ENCODE measurements around the gene ADAMTS17. TPM values are rescaled to one million over a fixed set of nuclear protein-coding genes. Genes with fewer than 3 reads are reported as not detected.

Gene ADAMTS17
- total RNA-seq, 1 donor from 2014 or later: 1.5 TPM

DNA sequence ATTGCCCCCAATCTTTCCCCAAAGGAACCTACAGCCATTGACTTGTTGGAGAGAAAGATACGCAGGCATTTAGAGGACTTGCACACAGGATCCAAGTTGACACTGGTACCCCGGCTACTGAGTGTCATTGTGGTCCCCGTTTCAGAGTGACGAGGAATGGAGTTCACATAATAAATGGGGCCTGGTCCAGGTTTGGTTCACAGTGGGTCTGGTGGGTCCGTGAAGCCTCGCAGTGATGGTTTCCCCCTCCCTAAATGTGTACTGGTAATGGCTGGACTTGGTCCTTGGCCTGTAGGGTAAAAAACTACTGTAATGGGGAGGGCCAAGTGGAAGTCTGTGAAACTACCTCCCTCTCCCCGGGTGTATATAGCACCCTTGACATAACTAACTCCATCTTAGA, 376.4 kb downstream of the ADAMTS17 start:
- H3K4me3 Mint-ChIP-seq (ENCODE audit: unreplicated experiment): no peak overlapping the region
- H3K4me1 Mint-ChIP-seq (ENCODE audit: unreplicated experiment): no peaks in the 10 kb centered on the region
- no peak overlapping the region for H3K27ac Mint-ChIP-seq (ENCODE audit: unreplicated experiment)
- TF ChIP-seq CTCF (IDR thresholded peaks at IDR 0.05): no peak
- H3K27me3 Mint-ChIP-seq (ENCODE audit: unreplicated experiment): peaks cover 6% of the 10 kb centered on the region
- H3K9me3 Mint-ChIP-seq (ENCODE audit: unreplicated experiment): no peaks in the 10 kb centered on the region
- no peaks in the 10 kb centered on the region for H3K36me3 Mint-ChIP-seq (ENCODE audit: unreplicated experiment)
- no peak for DNase-seq (ENCODE audit: extremely low spot score, unreplicated experiment)

DNA sequence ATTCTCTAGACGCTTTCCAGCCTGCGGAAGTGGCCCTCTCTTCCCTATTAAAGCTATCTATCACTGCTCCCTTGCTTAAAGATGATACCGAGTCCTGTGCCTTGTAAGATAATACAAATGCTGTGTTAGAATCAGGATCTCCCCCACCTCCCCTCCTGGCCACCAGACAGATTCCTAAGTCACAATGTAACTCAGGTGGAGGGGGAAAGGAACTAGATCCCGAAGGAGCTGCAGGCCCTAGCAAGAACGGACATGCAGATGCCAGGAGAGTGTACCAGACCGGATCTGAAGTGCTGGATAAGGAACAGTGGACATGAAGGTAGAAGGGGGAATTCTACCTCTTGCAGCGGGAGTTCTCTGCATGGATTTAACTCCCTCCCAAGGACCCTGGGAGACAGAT, 377.8 kb downstream of the ADAMTS17 start:
- H3K4me1 Mint-ChIP-seq (ENCODE audit: unreplicated experiment): no peaks in the 10 kb centered on the region
- H3K27me3 Mint-ChIP-seq (ENCODE audit: unreplicated experiment): peaks cover 12% of the 10 kb centered on the region
- DNase-seq (ENCODE audit: extremely low spot score, unreplicated experiment): peak; percentile 56
- H3K4me3 Mint-ChIP-seq (ENCODE audit: unreplicated experiment): no peak overlapping the region
- H3K36me3 Mint-ChIP-seq (ENCODE audit: unreplicated experiment): no peaks in the 10 kb centered on the region
- TF ChIP-seq CTCF (IDR thresholded peaks at IDR 0.05): no peak
- H3K27ac Mint-ChIP-seq (ENCODE audit: unreplicated experiment): no peak overlapping the region
- no peaks in the 10 kb centered on the region for H3K9me3 Mint-ChIP-seq (ENCODE audit: unreplicated experiment)

DNA sequence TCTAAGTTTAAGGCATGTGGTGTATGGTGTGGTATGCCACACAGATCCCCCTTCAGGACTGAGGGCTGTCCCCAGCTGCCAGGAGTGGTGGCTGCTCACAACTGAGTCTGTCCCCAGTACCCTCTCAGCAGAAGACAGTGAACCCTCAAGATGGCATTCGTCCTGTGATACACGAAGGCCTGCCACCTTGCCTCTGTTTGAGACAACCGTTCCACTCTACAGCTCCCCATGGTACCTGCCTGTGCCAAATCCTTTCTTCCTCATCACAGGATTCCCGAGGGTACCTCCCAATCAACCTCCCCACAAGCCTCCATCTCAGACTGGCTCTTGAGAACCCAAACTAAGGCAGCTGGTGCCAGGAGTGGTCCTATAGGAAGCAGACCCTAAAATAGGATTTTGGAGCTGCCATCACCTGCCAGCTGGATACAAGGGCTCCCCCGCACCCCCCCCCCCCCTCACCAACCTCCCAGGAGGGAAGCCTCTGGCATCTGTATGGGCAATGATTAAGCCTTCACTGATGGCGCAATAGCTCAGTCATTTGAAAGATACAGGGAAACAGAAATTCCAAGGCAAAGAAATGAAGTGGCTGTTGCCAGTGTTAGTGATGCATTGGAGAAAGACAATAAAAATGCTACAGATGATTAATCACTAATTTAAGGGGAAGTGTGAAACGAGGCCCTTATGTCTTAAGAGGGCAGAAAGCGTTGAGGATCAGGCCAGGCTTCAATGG, 378.5 kb downstream of the ADAMTS17 start:
- Mint-ChIP-seq H3K4me3 (ENCODE audit: unreplicated experiment) (no peak overlapping the region), H3K27ac (ENCODE audit: unreplicated experiment) (no peak overlapping the region), H3K36me3 (ENCODE audit: unreplicated experiment) (no peaks in the 10 kb centered on the region), H3K4me1 (ENCODE audit: unreplicated experiment) (peaks cover 3% of the 10 kb centered on the region), H3K9me3 (ENCODE audit: unreplicated experiment) (no peaks in the 10 kb centered on the region), H3K27me3 (ENCODE audit: unreplicated experiment) (peaks cover 15% of the 10 kb centered on the region)
- TF ChIP-seq CTCF (IDR thresholded peaks at IDR 0.05): no peak
- peak; percentile 44 for DNase-seq (ENCODE audit: extremely low spot score, unreplicated experiment)

DNA sequence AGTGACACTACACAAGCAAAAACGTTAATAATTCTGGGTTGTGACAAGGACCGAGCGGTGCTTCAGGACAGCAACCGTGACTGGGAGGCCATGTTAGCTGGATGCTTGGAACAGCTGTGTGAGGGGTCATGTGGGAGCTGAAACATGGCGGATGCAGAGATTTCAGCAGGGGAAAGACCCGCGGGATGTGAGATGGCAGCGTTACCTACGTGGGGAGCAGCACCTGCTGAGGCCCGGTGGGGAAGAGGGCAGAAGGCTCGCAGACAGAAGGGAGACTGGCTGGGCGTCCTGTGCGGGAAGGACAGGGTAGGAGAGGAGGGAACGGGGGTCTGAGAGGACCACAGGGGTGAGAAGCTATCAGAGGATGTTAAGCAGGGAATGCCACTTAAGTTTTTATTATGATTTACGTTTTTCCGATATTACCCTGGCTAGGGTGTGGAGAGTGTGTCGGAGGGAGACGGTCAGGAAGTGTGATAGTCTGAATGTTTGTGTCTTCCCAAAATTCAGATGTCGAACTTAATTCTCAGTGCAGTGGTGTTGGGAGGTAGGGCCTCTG, 379.7 kb downstream of the ADAMTS17 start:
- peak; percentile 79 for DNase-seq (ENCODE audit: extremely low spot score, unreplicated experiment)
- Mint-ChIP-seq H3K4me3 (ENCODE audit: unreplicated experiment) (no peak overlapping the region), H3K27ac (ENCODE audit: unreplicated experiment) (no peak overlapping the region), H3K27me3 (ENCODE audit: unreplicated experiment) (peaks cover 17% of the 10 kb centered on the region), H3K4me1 (ENCODE audit: unreplicated experiment) (peaks cover 5% of the 10 kb centered on the region), H3K36me3 (ENCODE audit: unreplicated experiment) (no peaks in the 10 kb centered on the region), H3K9me3 (ENCODE audit: unreplicated experiment) (no peaks in the 10 kb centered on the region)
- no peak for TF ChIP-seq CTCF (IDR thresholded peaks at IDR 0.05)

GRCh38 chr15:99961011-99961441, 380.7 kb downstream of the ADAMTS17 start:
- peak; percentile 80 for DNase-seq (ENCODE audit: extremely low spot score, unreplicated experiment)
- Mint-ChIP-seq H3K27ac (ENCODE audit: unreplicated experiment) (no peak overlapping the region), H3K36me3 (ENCODE audit: unreplicated experiment) (no peaks in the 10 kb centered on the region)

More at GRCh38 chr15:99961011-99961441, 380.7 kb downstream of the ADAMTS17 start:
- peaks cover 5% of the 10 kb centered on the region for H3K4me1 Mint-ChIP-seq (ENCODE audit: unreplicated experiment)
- H3K27me3 Mint-ChIP-seq (ENCODE audit: unreplicated experiment): peaks cover 17% of the 10 kb centered on the region
- TF ChIP-seq CTCF (IDR thresholded peaks at IDR 0.05): peak; percentile 49
- H3K9me3 Mint-ChIP-seq (ENCODE audit: unreplicated experiment): no peaks in the 10 kb centered on the region
- H3K4me3 Mint-ChIP-seq (ENCODE audit: unreplicated experiment): no peak overlapping the region

Measured in osteocyte (in vitro differentiated cells).